Measurements from ENCODE around the gene SMARCA2.

- no peak for TF ChIP-seq EZH2 (IDR thresholded peaks at IDR 0.05; ENCODE audit: borderline replicate concordance, insufficient read depth, low read depth, low read length, poor library complexity, severe bottlenecking)
- no peak for TF ChIP-seq CTCF (IDR thresholded peaks at IDR 0.05)
These were observed 94.9 kb downstream of the SMARCA2 start for GRCh38 chr9:2110036-2110435.
